HG03439 (cell line): Measurements from ENCODE around the gene AMIGO3.

Experiments used
- ATAC-seq: cut with Tn5 transposase; IDR thresholded peaks from one replicate; pipeline ENCODE4 v1.9.1; 2021; ENCODE audit warnings: mild to moderate bottlenecking, moderate library complexity; ENCODE audit not compliant: unreplicated experiment

AMIGO3 gene

GRCh38 chr3:49725906-49726681 is 6.6 kb upstream of the AMIGO3 start:
- no peak for ATAC-seq

GRCh38 chr3:49724586-49724985 is 5.1 kb upstream of the AMIGO3 start:
- no peak for ATAC-seq

- ATAC-seq = peak; percentile 76
Observed at GRCh38 chr3:49723628-49724551, 4.4 kb upstream of the AMIGO3 start, which contains the start of gene GMPPB. GMPPB (minus strand) TSS chr3:49723951; CDS start chr3:49723726, 225 bp downstream.

GRCh38 chr3:49723296-49723627 is 3.8 kb upstream of the AMIGO3 start:
- ATAC-seq = no peak

- ATAC-seq = no peak
Observed at GRCh38 chr3:49722896-49723295, 3.4 kb upstream of the AMIGO3 start.

GRCh38 chr3:49721896-49722781 is 2.7 kb upstream of the AMIGO3 start:
- ATAC-seq = no peak

- ATAC-seq = no peak
Observed at GRCh38 chr3:49721596-49721895, 2.1 kb upstream of the AMIGO3 start.

GRCh38 chr3:49720855-49721595 is 1.5 kb upstream of the AMIGO3 start:
- ATAC-seq = no peak

- no peak for ATAC-seq
Observed at GRCh38 chr3:49718858-49719213, 648 bp downstream of the AMIGO3 start.

GRCh38 chr3:49717959-49718857 is 1.3 kb downstream of the AMIGO3 start:
- no peak for ATAC-seq

- no peak for ATAC-seq
Observed at GRCh38 chr3:49717211-49717958, 2.1 kb downstream of the AMIGO3 start.

GRCh38 chr3:49716691-49717210 is 2.7 kb downstream of the AMIGO3 start:
- no peak for ATAC-seq

GRCh38 chr3:49716169-49716568 is 3.3 kb downstream of the AMIGO3 start:
- no peak for ATAC-seq

- ATAC-seq = no peak
Observed at GRCh38 chr3:49715611-49716121, 3.8 kb downstream of the AMIGO3 start.

GRCh38 chr3:49714728-49715550 is 4.5 kb downstream of the AMIGO3 start:
- ATAC-seq = no peak

- ATAC-seq = no peak
Observed at GRCh38 chr3:49713336-49714105, 6.0 kb downstream of the AMIGO3 start.
